ENCODE measurements around the gene ALDOB.

ALDOB gene

GRCh38 chr9:101381833-101382342 is 53.7 kb downstream of the ALDOB start:
- H3K4me3 ChIP-seq (ENCODE audit: low read depth, low read length), result no peak overlapping the region
- TF ChIP-seq CTCF (IDR thresholded peaks at IDR 0.05; ENCODE audit: borderline replicate concordance, insufficient read depth, low read depth, low read length), result no peak

GRCh38 chr9:101381118-101381517 is 54.5 kb downstream of the ALDOB start:
- no peak for TF ChIP-seq CTCF (IDR thresholded peaks at IDR 0.05; ENCODE audit: borderline replicate concordance, insufficient read depth, low read depth, low read length)

GRCh38 chr9:101380295-101380694 is 55.3 kb downstream of the ALDOB start:
- TF ChIP-seq CTCF (IDR thresholded peaks at IDR 0.05; ENCODE audit: borderline replicate concordance, insufficient read depth, low read depth, low read length), result no peak
- no peak overlapping the region for H3K4me3 ChIP-seq (ENCODE audit: low read depth, low read length)

More at GRCh38 chr9:101381118-101381517, 54.5 kb downstream of the ALDOB start:
- H3K4me3 ChIP-seq (ENCODE audit: low read depth, low read length), result no peak overlapping the region

GRCh38 chr9:101376111-101376848 is 59.3 kb downstream of the ALDOB start:
- TF ChIP-seq CTCF (IDR thresholded peaks at IDR 0.05; ENCODE audit: borderline replicate concordance, insufficient read depth, low read depth, low read length), result no peak
- H3K4me3 ChIP-seq (ENCODE audit: low read depth, low read length), result no peak overlapping the region

GRCh38 chr9:101375546-101375945 is 60.0 kb downstream of the ALDOB start:
- TF ChIP-seq CTCF (IDR thresholded peaks at IDR 0.05; ENCODE audit: borderline replicate concordance, insufficient read depth, low read depth, low read length), result no peak
- no peak overlapping the region for H3K4me3 ChIP-seq (ENCODE audit: low read depth, low read length)

GRCh38 chr9:101372327-101373118 is 63.1 kb downstream of the ALDOB start:
- no peak overlapping the region for H3K4me3 ChIP-seq (ENCODE audit: low read depth, low read length)
- no peak for TF ChIP-seq CTCF (IDR thresholded peaks at IDR 0.05; ENCODE audit: borderline replicate concordance, insufficient read depth, low read depth, low read length)
